GM19035 (cell line): ENCODE measurements around the gene CCDC148.
"Not testable (repeated sequence)": the region's sequence is repeated elsewhere in the genome, so short reads cannot be mapped to it uniquely, and the experiment has no call there.

Source experiments
- ATAC-seq: cut with Tn5 transposase; IDR thresholded peaks from one replicate; pipeline ENCODE4 v1.9.1; 2021; ENCODE audit not compliant: unreplicated experiment

The CCDC148 gene

DNA sequence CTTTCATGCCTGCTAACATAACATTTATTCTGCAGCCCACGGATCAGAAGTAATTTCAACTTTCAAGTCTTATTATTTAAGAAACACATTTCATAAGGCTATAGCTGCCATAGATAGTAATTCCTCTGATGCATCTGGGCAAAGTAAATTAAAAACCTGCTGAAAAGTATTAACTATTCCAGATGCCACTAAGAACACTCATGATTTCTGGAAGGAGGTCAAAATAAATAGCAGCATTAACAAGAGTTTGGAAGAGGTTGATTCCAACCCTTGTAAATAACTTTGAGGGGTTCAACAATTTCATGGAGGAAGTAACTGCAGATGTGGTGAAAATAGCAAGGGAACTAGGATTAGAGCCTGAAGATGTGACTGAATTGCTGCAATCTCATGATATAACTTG, 77.6 kb downstream of the CCDC148 start:
- no peak for ATAC-seq

- no peak for ATAC-seq
These were observed 90.2 kb downstream of the CCDC148 start for GRCh38 chr2:158366342-158366741.

DNA sequence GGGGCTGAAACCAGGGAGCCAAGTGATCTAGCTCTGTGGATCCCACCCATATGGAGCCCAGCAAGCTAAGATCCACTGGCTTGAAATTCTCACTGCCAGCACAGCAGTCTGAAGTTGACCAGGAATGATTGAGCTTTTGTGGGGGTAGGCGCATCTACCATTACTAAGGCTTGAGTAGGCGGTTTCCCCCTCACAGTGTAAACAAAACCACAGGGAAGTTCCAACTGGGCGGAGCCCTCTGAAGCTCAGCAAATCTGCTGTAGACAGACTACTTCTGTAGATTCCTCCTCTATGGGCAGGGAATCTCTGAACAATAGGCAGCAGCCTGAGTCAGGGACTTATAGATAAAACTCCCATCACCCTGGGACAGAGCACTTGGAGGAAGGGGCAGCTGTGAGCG, 96.7 kb downstream of the CCDC148 start:
- peak; percentile 69 for ATAC-seq

GRCh38 chr2:158357699-158358098, 98.9 kb downstream of the CCDC148 start:
- ATAC-seq = no peak

DNA sequence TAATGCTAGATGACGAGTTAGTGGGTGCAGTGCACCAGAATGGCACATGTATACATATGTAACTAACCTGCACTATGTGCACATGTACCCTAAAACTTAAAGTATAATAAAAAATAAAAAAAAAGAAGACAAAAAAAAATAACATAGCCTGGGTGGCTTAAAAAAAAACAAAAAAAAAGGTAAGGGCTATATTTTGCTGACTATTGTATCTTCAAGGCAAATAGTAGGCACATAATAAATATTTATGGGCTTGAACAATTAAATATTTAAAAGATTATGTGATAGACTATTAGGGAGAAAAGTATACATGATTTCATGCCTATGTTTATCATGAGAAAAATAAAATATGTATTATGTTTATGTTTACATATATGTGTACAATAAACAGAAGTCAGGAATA, 99.4 kb downstream of the CCDC148 start:
- ATAC-seq = no peak

DNA sequence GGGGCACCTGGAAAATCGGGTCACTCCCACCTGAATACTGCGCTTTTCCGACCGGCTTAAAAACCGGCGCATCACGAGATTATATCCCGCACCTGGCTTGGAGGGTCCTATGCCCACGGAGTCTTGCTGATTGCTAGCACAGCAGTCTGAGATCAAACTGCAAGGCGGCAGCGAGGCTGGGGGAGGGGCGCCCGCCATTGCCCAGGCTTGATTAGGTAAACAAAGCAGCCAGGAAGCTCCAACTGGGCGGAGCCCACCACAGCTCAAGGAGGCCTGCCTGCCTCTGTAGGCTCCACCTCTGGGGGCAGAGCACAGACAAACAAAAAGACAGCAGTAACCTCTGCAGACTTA, 105.1 kb downstream of the CCDC148 start:
- ATAC-seq = not testable (repeated sequence)

GRCh38 chr2:158350751-158351465, 105.6 kb downstream of the CCDC148 start:
- ATAC-seq = not testable (repeated sequence)

- ATAC-seq = no peak
These were observed 110.5 kb downstream of the CCDC148 start for GRCh38 chr2:158346032-158346431.

- no peak for ATAC-seq
These were observed 117.0 kb downstream of the CCDC148 start for GRCh38 chr2:158339513-158339912.

GRCh38 chr2:158337018-158337417, 119.5 kb downstream of the CCDC148 start:
- ATAC-seq = no peak

- not testable (repeated sequence) for ATAC-seq
These were observed 124.8 kb downstream of the CCDC148 start for GRCh38 chr2:158331799-158332198.

- ATAC-seq = no peak
These were observed 130.7 kb downstream of the CCDC148 start for GRCh38 chr2:158325782-158326340.

DNA sequence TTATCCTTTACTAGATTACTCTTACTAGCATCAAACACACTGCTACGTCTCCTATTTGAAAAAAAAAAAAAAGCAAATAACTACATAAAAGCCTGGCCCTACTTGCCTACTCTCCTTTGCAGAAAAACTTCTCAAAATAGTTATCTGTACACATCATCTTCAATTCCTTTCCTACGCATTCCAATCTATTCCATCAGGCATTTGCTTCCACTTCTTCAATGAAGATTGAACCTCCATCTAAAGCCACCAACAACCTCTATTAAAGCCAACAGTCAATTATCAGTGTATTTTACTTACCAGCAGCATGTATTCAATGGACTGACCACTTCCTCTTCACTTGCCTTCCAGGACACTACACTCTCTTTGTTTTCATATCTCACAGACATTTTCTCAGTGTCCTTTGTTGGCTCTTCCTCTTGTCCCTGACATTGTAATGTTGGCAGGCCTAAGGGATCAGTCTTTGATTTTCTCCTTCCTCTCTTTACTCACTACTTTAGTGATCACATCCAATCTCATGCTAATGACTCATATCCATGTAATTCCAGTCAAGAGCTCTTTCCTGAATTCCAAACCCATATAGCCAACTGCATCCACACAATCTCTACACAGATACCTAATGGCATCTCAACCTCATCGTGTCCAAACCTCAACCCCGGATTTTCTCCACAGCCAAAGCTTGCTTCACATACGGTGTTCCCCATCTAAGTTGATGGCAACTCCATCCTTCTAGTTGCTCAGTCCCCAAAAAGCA, 131.3 kb downstream of the CCDC148 start:
- no peak for ATAC-seq

- ATAC-seq = no peak
These were observed 133.2 kb downstream of the CCDC148 start for GRCh38 chr2:158323381-158323780.

GRCh38 chr2:158321264-158321663, 135.3 kb downstream of the CCDC148 start:
- ATAC-seq = no peak

DNA sequence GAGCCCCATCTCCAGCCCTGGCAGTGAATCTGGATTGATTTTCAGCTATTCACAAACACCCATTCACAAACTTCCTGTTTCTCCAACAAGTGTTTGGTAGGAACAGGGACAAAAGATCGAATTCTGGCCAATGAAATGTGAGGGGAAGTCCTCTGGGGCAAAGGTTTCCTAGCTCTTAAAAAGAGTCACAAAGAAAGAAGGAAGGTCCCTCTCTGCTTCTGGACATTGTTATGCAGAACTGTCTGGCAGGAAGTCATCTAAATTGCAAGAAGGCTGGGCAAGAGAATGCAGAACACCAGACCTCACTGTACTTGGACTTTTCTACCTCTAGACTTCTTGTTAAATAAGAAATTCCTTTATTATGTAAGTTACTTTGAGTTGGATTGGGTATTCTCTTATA, 137.3 kb downstream of the CCDC148 start:
- no peak for ATAC-seq

- no peak for ATAC-seq
These were observed 138.9 kb downstream of the CCDC148 start for GRCh38 chr2:158317642-158318041.

DNA sequence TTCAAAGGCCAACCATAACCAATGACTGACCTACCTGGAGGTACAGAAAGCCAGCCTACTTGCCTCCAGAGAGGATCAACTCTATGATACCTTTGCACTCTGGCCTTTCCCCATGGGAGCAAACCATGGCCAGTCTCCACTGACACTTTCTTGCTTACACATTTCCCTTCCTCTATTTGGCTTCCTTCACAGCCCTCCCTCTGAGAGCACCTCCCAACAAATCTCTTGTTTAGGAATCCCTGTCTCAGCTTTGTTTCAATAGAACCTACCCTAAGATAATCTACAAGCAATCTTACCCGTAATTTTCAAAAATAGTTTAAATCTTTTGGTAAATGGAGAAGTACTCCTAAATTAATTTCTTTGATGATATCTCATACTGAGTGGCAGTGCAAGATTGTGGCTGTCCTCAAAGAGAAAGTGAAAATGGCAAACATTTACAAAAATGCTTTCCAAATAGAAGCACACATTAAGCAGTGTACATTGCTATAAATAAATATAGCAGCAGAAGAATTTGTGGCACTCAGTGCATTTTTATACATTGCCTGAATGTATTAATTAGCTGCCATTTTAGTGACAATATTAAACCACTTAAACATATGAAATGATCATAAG, 140.6 kb downstream of the CCDC148 start:
- ATAC-seq = peak; percentile 57

- no peak for ATAC-seq
These were observed 141.6 kb downstream of the CCDC148 start for GRCh38 chr2:158315000-158315399.

DNA sequence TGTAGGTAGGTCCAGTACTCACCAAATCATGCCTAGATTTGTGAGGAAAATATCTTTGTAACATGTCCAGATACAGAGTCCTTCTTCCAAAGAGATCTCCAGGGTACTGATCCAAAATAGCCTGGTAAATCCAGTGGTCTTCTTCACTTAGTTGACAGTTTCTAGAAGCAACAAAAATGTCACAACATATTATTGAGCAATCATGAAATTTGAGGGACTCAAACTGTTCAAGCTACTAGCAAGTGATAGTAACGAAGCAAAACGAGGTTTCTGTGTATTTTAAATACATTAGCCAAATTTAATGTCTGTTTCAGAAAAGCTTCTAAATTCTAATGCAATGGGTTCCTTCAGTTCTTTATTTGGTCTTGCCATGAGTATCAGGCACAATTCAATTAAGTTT, 142.8 kb downstream of the CCDC148 start:
- ATAC-seq = no peak

DNA sequence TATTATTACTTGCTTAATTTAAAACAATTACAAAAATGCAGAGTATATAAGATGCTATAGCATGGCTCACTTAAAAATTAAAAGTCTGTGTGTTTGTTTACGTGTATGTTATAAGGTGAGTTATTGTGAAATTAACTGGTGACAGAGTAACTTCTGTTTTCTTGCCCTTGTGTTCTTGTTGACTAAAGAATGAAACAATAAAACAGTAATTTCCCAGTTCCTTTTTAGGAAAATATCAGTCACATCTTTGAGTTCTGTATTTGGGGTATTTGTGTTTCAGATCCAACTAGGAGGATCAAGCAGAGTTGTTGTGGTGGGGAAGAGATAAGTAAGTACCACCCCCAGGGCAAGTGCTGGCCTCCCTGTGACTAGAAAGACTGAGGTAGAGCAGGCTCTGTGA, 143.6 kb downstream of the CCDC148 start:
- ATAC-seq = no peak

GRCh38 chr2:158310407-158310806, 146.1 kb downstream of the CCDC148 start:
- ATAC-seq = not testable (repeated sequence)
